ENCODE data around the gene NECAB2. TPM values are rescaled to one million over a fixed set of nuclear protein-coding genes. Genes with fewer than 3 reads are reported as not detected.

The NECAB2 gene
- polyA plus RNA-seq, 2 of the 4 experiments (the other 2 are of a cell fraction): 1.1 to 1.4 TPM

DNA sequence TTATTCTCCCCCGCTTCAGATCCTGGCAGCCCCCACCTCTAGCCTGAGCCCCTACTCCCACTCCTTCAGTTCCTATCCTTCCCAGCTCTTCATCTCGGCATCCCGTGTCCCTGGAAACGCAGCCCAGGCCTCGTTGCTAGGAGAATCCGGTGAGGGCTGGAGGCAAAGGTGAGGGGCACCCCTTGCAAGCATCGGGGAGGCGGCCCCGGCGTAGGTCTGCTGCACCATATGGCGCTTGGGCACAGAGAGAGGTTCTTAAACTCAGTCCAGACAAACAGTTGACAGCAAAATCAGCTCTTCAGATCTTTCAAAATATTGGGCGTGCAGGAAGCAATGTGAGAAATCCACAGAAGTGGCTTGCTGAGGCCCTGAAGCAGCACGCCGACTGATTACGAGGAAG, 59.6 kb downstream of the NECAB2 start:
- POLR2A ChIA-PET: no interaction called here

DNA sequence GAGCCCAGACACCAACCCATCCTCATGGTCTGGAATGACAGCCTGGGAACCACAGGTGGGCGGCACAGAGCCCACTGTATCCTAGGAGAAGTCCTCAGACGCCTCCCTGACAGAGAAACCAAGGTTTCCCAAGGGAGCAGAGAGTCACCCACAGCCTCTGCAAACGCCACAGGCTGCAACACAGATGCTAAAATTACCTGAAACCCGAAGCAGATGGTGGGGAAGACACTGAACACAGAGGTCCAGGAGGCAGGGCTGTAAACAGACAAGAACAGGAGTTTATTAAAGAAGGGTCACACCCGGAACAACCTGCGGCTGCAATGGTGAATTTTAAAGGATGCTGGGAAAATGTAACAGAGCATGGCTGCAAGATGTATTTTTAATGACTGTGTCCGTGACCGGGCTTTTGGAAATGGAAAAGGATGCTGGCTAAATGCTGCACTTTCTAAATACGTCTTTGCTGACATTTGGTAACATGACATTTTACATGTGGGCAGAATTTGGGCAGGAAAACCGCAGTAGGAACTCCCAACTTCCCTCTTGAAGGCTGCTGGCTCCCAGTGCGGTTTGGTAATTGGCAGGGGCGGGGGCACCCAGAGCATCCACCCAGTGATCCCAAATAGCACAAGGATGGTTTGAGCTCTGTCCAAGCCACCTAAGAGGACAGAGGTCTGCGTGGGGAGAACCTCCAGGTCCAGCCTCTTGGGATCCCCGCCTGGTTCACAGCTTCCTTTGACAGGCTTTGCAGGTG, 61.4 kb downstream of the NECAB2 start:
- no peak for FAIRE-seq
- no peak for DNase-seq (ENCODE audit: low read depth in 1 of 2, low spot score in 1 of 2)
- ChIA-PET CTCF (no interaction called here), POLR2A (no interaction called here)
- no peak for ATAC-seq
- 52% methylated on average over 14 of the region's 14 CpGs for WGBS (ENCODE audit: missing lambda C conversion rate)
- Histone ChIP-seq H3K27ac (no peak overlapping the region), H3K4me1 (no peaks in the 10 kb centered on the region), H3K4me3 (no peak overlapping the region), H3K9me3 (no peaks in the 10 kb centered on the region), H3K4me2 (no peak overlapping the region)
- TF ChIP-seq HOXB13 (CRISPR knock-in tag; IDR thresholded peaks at IDR 0.05; ENCODE audit: low read depth) (no peak), FOXS1 (CRISPR knock-in tag; IDR thresholded peaks at IDR 0.05) (no peak), NR3C1 (IDR thresholded peaks at IDR 0.05) (no peak)

More for the DNA sequence above, 59.6 kb downstream of the NECAB2 start:
- no peak for ATAC-seq
- Histone ChIP-seq H3K9me3 (peaks cover 2% of the 10 kb centered on the region; the same call in 2 of the 3 replicates), H3K4me2 (no peak overlapping the region), H3K27ac (no peak overlapping the region), H3K4me1 (no peaks in the 10 kb centered on the region), H3K4me3 (no peak overlapping the region)
- CTCF ChIA-PET: interaction anchor here (1.1 to 2.4 kb wide), 3 partner anchors 13 to 70 kb away, joined by 3 to 9 read pairs (median 5); no protein-coding TSS in a partner anchor
- no peak for FAIRE-seq
- no peak for DNase-seq (ENCODE audit: low read depth in 1 of 2, low spot score in 1 of 2)
- 82% methylated on average over 10 of the region's 15 CpGs for WGBS (ENCODE audit: missing lambda C conversion rate)
- TF ChIP-seq, protein P1, sequence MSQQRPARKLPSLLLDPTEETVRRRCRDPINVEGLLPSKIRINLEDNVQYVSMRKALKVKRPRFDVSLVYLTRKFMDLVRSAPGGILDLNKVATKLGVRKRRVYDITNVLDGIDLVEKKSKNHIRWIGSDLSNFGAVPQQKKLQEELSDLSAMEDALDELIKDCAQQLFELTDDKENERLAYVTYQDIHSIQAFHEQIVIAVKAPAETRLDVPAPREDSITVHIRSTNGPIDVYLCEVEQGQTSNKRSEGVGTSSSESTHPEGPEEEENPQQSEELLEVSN (IDR thresholded peaks at IDR 0.05; ENCODE audit: borderline replicate concordance, low read depth): no peak
- TF ChIP-seq CEBPB (IDR thresholded peaks at IDR 0.05) (no peak), FOXS1 (CRISPR knock-in tag; IDR thresholded peaks at IDR 0.05) (no peak), TP53 (CRISPR knock-in tag; IDR thresholded peaks at IDR 0.05) (no peak), EP300 (IDR thresholded peaks at IDR 0.05) (no peak), POLR2AphosphoS2 (conservative IDR thresholded peaks at IDR 0.05; ENCODE audit: low read length) (no peak), MAFK (IDR thresholded peaks at IDR 0.05; ENCODE audit: partially characterized antibody) (no peak), EHF (CRISPR knock-in tag; IDR thresholded peaks at IDR 0.05) (no peak), CHD4 (IDR thresholded peaks at IDR 0.05; ENCODE audit: borderline replicate concordance) (no peak)
- TF ChIP-seq, protein P2, sequence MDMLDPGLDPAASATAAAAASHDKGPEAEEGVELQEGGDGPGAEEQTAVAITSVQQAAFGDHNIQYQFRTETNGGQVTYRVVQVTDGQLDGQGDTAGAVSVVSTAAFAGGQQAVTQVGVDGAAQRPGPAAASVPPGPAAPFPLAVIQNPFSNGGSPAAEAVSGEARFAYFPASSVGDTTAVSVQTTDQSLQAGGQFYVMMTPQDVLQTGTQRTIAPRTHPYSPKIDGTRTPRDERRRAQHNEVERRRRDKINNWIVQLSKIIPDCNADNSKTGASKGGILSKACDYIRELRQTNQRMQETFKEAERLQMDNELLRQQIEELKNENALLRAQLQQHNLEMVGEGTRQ (IDR thresholded peaks at IDR 0.05): no peak
- TF ChIP-seq, protein P3, sequence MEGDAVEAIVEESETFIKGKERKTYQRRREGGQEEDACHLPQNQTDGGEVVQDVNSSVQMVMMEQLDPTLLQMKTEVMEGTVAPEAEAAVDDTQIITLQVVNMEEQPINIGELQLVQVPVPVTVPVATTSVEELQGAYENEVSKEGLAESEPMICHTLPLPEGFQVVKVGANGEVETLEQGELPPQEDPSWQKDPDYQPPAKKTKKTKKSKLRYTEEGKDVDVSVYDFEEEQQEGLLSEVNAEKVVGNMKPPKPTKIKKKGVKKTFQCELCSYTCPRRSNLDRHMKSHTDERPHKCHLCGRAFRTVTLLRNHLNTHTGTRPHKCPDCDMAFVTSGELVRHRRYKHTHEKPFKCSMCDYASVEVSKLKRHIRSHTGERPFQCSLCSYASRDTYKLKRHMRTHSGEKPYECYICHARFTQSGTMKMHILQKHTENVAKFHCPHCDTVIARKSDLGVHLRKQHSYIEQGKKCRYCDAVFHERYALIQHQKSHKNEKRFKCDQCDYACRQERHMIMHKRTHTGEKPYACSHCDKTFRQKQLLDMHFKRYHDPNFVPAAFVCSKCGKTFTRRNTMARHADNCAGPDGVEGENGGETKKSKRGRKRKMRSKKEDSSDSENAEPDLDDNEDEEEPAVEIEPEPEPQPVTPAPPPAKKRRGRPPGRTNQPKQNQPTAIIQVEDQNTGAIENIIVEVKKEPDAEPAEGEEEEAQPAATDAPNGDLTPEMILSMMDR (IDR thresholded peaks at IDR 0.05): no peak

DNA sequence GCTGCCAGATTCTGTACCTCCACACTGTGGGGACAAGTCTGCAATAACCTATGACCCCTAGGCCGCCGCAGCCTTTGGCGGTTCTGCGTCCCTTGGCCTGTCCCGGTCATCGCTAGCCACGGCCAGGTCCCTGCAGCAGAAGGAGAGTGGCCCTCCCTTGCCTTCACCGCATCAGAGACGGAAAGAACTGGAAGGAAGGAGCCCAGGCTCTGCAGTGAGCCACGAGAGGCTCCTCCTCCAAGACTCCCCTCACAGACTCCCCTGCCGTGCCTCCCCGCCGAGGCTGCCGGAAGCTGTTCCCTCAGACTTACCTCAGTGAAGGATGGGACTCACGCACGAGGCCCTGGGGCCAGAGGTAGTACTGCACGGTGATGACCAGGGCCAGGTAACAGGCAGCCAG, 63.5 kb downstream of the NECAB2 start:
- FAIRE-seq (no peak), ATAC-seq (no peak), DNase-seq (ENCODE audit: low read depth in 1 of 2, low spot score in 1 of 2) (no peak)
- H3K4me2 ChIP-seq: no peak overlapping the region
- ChIA-PET CTCF (interaction anchor here (0.7 kb wide), 1 partner anchor 134 kb away, joined by 3 read pairs; no protein-coding TSS in a partner anchor), POLR2A (no interaction called here)
- no peaks in the 10 kb centered on the region for H3K4me1 ChIP-seq
- H3K4me3 ChIP-seq: no peak overlapping the region
- TF ChIP-seq, protein P4, sequence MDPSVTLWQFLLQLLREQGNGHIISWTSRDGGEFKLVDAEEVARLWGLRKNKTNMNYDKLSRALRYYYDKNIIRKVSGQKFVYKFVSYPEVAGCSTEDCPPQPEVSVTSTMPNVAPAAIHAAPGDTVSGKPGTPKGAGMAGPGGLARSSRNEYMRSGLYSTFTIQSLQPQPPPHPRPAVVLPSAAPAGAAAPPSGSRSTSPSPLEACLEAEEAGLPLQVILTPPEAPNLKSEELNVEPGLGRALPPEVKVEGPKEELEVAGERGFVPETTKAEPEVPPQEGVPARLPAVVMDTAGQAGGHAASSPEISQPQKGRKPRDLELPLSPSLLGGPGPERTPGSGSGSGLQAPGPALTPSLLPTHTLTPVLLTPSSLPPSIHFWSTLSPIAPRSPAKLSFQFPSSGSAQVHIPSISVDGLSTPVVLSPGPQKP (IDR thresholded peaks at IDR 0.05; ENCODE audit: low read depth, low read length): no peak
- TF ChIP-seq POLR2A (IDR thresholded peaks at IDR 0.05; ENCODE audit: low read length) (no peak), ESRRA (IDR thresholded peaks at IDR 0.05; ENCODE audit: borderline replicate concordance, low read length) (no peak), RARB (CRISPR knock-in tag; IDR thresholded peaks at IDR 0.05) (no peak), ZFP36 (IDR thresholded peaks at IDR 0.05; ENCODE audit: borderline replicate concordance, partially characterized antibody) (no peak), HOXB13 (CRISPR knock-in tag; IDR thresholded peaks at IDR 0.05; ENCODE audit: low read depth) (no peak)
- no peaks in the 10 kb centered on the region; the same call in 2 of the 3 replicates for H3K9me3 ChIP-seq
- WGBS (ENCODE audit: missing lambda C conversion rate): 77% methylated on average over 15 of the region's 17 CpGs
- H3K27ac ChIP-seq: no peak overlapping the region

Data from A549 (cell line).